Dedifferentiated amniotic fluid mesenchymal stem cell (primary cell): ENCODE data around the gene POLR3F.
"Not testable (repeated sequence)": the region's sequence is repeated elsewhere in the genome, so short reads cannot be mapped to it uniquely, and the experiment has no call there.

Experiments used
- DNase-seq: peaks from one replicate; pipeline ENCODE4 v3.0.0-alpha.2; 2016; ENCODE audit errors: extremely low spot score

POLR3F gene

GRCh38 chr20:18504479-18505060 is 37.4 kb downstream of the POLR3F start:
- DNase-seq = no peak

GRCh38 chr20:18506744-18507143 is 39.6 kb downstream of the POLR3F start:
- DNase-seq = no peak

GRCh38 chr20:18507218-18508191 is 40.3 kb downstream of the POLR3F start, which contains the start of gene SEC23B:
SEC23B (plus strand) TSS chr20:18507940; CDS start chr20:18510836, 2,896 bp downstream.
- peak; percentile 97 for DNase-seq

- DNase-seq = no peak
Observed at GRCh38 chr20:18511571-18511970, 44.4 kb downstream of the POLR3F start.

GRCh38 chr20:18513208-18513607 is 46.0 kb downstream of the POLR3F start:
- no peak for DNase-seq

GRCh38 chr20:18514127-18514526 is 46.9 kb downstream of the POLR3F start:
- no peak for DNase-seq

GRCh38 chr20:18515973-18516372 is 48.8 kb downstream of the POLR3F start:
- no peak for DNase-seq

- DNase-seq = not testable (repeated sequence)
Observed at GRCh38 chr20:18522066-18522465, 54.9 kb downstream of the POLR3F start.

- no peak for DNase-seq
Observed at GRCh38 chr20:18523066-18523465, 55.9 kb downstream of the POLR3F start.

- no peak for DNase-seq
Observed at GRCh38 chr20:18524646-18525045, 57.5 kb downstream of the POLR3F start.

GRCh38 chr20:18526761-18527160 is 59.6 kb downstream of the POLR3F start:
- DNase-seq = not testable (repeated sequence)

GRCh38 chr20:18527339-18527738 is 60.1 kb downstream of the POLR3F start:
- DNase-seq = no peak

GRCh38 chr20:18527836-18528235 is 60.6 kb downstream of the POLR3F start:
- DNase-seq = no peak

GRCh38 chr20:18529041-18529440 is 61.9 kb downstream of the POLR3F start:
- no peak for DNase-seq

GRCh38 chr20:18532626-18533025 is 65.4 kb downstream of the POLR3F start:
- DNase-seq = no peak

GRCh38 chr20:18533491-18533890 is 66.3 kb downstream of the POLR3F start:
- DNase-seq = no peak

- DNase-seq = no peak
Observed at GRCh38 chr20:18533978-18534644, 66.9 kb downstream of the POLR3F start.
